Psoas muscle (tissue), 8 donors: ENCODE measurements around the gene PRKAG2. TPM values are rescaled to one million over a fixed set of nuclear protein-coding genes. Genes with fewer than 3 reads are reported as not detected.

Source experiments
- ATAC-seq, 4 donors: fragments of 200-7000 bp; cut with Tn5 transposase; one replicate each; pipeline ENCODE4 v1.9.1; 2020; ENCODE audit warnings: moderate library complexity in 3 of 4, mild to moderate bottlenecking in 2 of 4
- DNase-seq, 2 donors: peaks; one replicate each; pipeline ENCODE4 v3.0.0-alpha.2; 2020
- H3K27ac ChIP-seq: fragments of 200-600 bp; one replicate; pipeline ENCODE4 v1.8.0; 2022
- H3K27me3 ChIP-seq, 3 donors: fragments of 200-600 bp in 1 of 3; one replicate each; pipeline versions ENCODE4 v1.6.1 to v1.8.0; 2013 to 2022; ENCODE audit warnings: low read length in 2 of 3, mild to moderate bottlenecking in 2 of 3, moderate library complexity in 1 of 3; ENCODE audit not compliant: insufficient read depth in 3 of 3
- H3K36me3 ChIP-seq, 2 donors: fragments of 200-600 bp in 1 of 2; one replicate each; pipeline versions ENCODE4 v1.6.1 to v1.8.0; 2013 to 2022; ENCODE audit warnings: low read depth in 1 of 2, mild to moderate bottlenecking in 1 of 2, moderate library complexity in 1 of 2; ENCODE audit not compliant: insufficient read depth in 1 of 2
- H3K4me1 ChIP-seq: fragments of 200-600 bp; one replicate; pipeline ENCODE4 v1.8.0; 2022
- H3K4me3 ChIP-seq: fragments of 200-600 bp; one replicate; pipeline ENCODE4 v1.8.0; 2022; ENCODE audit warnings: mild to moderate bottlenecking
- H3K9me3 ChIP-seq: fragments of 200-600 bp; one replicate; pipeline ENCODE4 v1.8.0; 2022
- CTCF ChIP-seq: fragments of 200-600 bp; IDR thresholded peaks from one replicate; pipeline ENCODE4 v1.8.0; 2022; ENCODE audit warnings: antibody characterized with exemption
- WGBS, 3 donors: extraction: QIAGEN DNeasy Blood & Tissue Kit; methylation state at CpG; one replicate each; pipeline versions ENCODE4 v1.1.6 to v1.1.7; 2013; 5-methylcytosine and 5-hydroxymethylcytosine counted together
- intact Hi-C, 2 donors: fragments of 100-400 bp; cut with DNase I; formaldehyde crosslinking; loops; one replicate each; pipeline versions ENCODE4 v1.11.0 to v1.14.2; 2022
- polyA plus RNA-seq, 3 donors: library from polyadenylated mRNA; stranded (reverse); fragments of 200-250 nt; gene quantifications; one replicate each; pipeline ENCODE4 v1.2.3, GENCODE V29; 2013
- total RNA-seq, 4 donors: library from RNA; stranded (reverse); fragmentation: NEBNext Ultra II Directional in 2 of 4; extraction: Animal tissue kit (Norgen Biotek cat#: 25700) in 2 of 4; gene quantifications; one replicate each; pipeline versions ENCODE4 v1.2.1 to v1.2.4, GENCODE V29; 2021 to 2023
- donor health status: healthy with polysubstance abuse.
- donor health status: DM: no; HTN: no; CAD: no; lungs with moderate emphysema.
- donor health status: Bipolar disorder and iron deficiency.
- donor health status: healthy.
- donor health status: DM: yes; HTN: yes; CAD: no.
- donor health status: DM: no; HTN: no; CAD: no.
- donor health status: DM: no; HTN: no; CAD: no.
- donor health status: DM: yes; HTN: yes; CAD: no.

The PRKAG2 gene
- total and polyA plus RNA-seq, 7 donors, result 9.3 to 143 (median 19.8) TPM

- H3K27me3 ChIP-seq, result no peaks in the 10 kb centered on the region
- TF ChIP-seq CTCF, result no peak
- H3K9me3 ChIP-seq, result no peaks in the 10 kb centered on the region
- no peak overlapping the region for H3K27ac ChIP-seq
- no peak overlapping the region for H3K4me3 ChIP-seq
- H3K4me1 ChIP-seq, result peaks cover 7% of the 10 kb centered on the region
- ATAC-seq (no peak), DNase-seq (peak in 1 of 2 donors; percentile 23)
- intact Hi-C loops, result no loop called here
- WGBS, 3 donors, result 86 to 93% (median 87%) methylated on average over 7 of the region's 7 CpGs
- H3K36me3 ChIP-seq, result no peaks in the 10 kb centered on the region
Measured at GRCh38 chr7:151777908-151778670, 98.8 kb downstream of the PRKAG2 start.

- WGBS, 3 donors, result 93 to 95% (median 95%) methylated on average over 5 of the region's 5 CpGs
- DNase-seq (no peak), ATAC-seq (no peak)
- Histone ChIP-seq H3K9me3 (no peaks in the 10 kb centered on the region), H3K36me3 (no peaks in the 10 kb centered on the region), H3K27ac (no peak overlapping the region), H3K27me3 (no peaks in the 10 kb centered on the region), H3K4me1 (peaks cover under 1% of the 10 kb centered on the region), H3K4me3 (no peak overlapping the region)
- intact Hi-C loops, result no loop called here
- no peak for TF ChIP-seq CTCF
Measured at GRCh38 chr7:151777495-151777880, 99.4 kb downstream of the PRKAG2 start.

- DNase-seq (peak in 1 of 2 donors; percentile 44), ATAC-seq (peak in 1 of 4 donors; percentile 11)
- no peaks in the 10 kb centered on the region for H3K36me3 ChIP-seq
- H3K4me1 ChIP-seq, result no peaks in the 10 kb centered on the region
- intact Hi-C loops, result no loop called here
- TF ChIP-seq CTCF, result no peak
- H3K9me3 ChIP-seq, result no peaks in the 10 kb centered on the region
- H3K27me3 ChIP-seq, result no peaks in the 10 kb centered on the region
- no peak overlapping the region for H3K27ac ChIP-seq
- 91 to 94% (median 93%) methylated on average over 12 of the region's 12 CpGs for WGBS, 3 donors
- no peak overlapping the region for H3K4me3 ChIP-seq
Measured at GRCh38 chr7:151776876-151777494, 99.9 kb downstream of the PRKAG2 start.

- intact Hi-C loops, result no loop called here
- WGBS, 3 donors, result 87 to 89% (median 89%) methylated on average over 8 of the region's 8 CpGs
- Histone ChIP-seq H3K9me3 (no peaks in the 10 kb centered on the region), H3K27me3 (no peaks in the 10 kb centered on the region), H3K27ac (no peak overlapping the region), H3K36me3 (no peaks in the 10 kb centered on the region), H3K4me3 (no peak overlapping the region), H3K4me1 (no peaks in the 10 kb centered on the region)
- no peak for TF ChIP-seq CTCF
- peak in 1 of 2 donors; percentile 19 for DNase-seq
- no peak for ATAC-seq
Measured at GRCh38 chr7:151776446-151776845, 100.5 kb downstream of the PRKAG2 start.
